ENCODE measurements around the gene FOXL3.

Gene FOXL3

GRCh38 chr7:269721-270120 is 20.2 kb upstream of the FOXL3 start:
- DNase-seq, result no peak

DNA sequence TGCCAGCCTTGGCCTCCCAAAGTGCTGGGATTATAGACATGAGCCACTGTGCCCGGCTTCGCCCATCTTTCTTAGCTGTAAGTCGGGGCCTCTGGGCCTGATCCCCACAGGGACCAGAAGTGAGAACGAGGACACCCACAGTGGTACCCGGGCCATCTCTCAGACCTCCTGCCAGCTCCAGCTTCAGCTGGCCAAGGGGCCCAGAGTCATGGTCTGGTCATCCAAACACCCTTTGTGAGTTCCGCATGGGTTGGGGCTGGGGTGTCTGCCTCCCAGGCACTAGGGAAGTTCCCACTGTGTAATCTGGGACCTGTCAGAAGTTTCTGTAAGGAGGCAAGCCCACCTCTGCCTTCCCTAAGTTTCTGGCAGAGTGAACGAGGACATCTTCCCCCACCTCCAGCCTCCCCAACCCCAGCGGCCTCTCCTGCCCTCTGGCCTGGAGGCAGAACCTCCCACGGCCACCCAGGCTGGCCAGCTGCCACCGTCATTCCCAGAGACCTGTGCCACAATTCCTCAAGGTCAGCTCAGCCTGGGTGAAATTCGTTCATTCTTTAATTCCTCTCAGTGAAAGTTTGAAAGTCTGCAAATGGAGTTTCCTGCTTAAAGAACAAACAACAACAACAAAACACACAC is 19.5 kb upstream of the FOXL3 start:
- no peak for DNase-seq

DNA sequence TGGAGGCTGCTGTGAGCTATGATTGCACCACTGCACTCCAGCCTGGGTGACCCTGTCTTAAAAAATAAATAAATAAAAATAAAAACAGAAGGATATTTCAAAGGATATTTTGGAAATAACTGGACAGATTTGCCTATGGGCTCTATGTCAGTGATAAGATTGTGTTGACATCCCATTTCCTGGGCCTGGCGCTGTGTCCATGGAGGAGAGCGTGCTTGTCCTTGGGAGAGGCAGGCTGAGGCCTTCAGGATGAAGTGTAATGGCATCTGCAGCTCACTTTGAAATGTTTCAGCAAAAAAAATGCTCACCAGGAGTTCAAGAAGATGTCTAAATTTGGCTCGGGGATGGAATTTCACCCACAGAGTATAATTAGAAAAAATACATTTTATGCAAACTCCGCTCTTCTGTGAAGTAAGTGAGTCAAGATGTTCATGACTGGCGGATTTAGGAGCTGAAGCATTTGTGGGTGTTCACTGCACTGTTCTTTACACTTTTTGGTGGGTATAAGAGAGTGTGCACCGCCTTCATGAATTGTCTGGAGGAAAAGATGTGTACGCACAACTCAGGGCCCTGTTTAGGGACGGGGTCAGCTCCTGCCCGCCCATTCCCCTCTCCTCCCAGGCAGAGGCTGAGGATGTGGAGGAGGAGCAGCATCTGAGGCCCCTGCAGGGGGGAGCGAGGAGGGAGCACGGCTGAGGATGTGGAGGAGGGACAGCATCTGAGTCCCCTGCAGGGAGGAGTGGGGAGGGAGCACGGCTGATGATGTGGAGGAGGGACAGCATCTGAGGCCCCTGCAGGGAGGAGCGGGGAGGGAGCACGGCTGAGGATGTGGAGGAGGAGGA is 18.5 kb upstream of the FOXL3 start:
- DNase-seq, result no peak

- DNase-seq, result no peak
Measured at GRCh38 chr7:272108-272615, 17.8 kb upstream of the FOXL3 start.

DNA sequence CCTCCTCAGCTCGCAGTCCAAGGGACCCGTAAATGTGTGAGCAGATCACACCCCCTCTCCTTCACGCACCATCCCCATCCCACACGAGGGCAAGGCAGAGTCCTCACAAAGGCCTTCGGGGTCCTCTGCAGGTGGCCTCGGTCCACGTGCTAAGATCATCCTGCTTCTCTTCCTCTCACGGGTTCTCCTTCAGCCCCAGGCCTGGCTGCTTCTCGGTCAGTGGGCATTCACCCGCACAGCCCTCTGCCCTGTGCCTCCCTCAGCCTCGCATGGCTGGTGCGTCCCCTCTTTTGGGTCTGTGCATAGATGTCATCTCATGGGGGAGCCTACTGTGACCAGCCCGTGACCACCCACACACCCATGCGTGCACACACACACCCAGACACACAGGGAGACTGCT is 17.3 kb upstream of the FOXL3 start:
- DNase-seq, result no peak

GRCh38 chr7:273327-273726 is 16.6 kb upstream of the FOXL3 start:
- DNase-seq, result no peak

GRCh38 chr7:274266-274665 is 15.7 kb upstream of the FOXL3 start:
- no peak for DNase-seq

- DNase-seq, result no peak
Measured at GRCh38 chr7:276230-276835, 13.6 kb upstream of the FOXL3 start.

DNA sequence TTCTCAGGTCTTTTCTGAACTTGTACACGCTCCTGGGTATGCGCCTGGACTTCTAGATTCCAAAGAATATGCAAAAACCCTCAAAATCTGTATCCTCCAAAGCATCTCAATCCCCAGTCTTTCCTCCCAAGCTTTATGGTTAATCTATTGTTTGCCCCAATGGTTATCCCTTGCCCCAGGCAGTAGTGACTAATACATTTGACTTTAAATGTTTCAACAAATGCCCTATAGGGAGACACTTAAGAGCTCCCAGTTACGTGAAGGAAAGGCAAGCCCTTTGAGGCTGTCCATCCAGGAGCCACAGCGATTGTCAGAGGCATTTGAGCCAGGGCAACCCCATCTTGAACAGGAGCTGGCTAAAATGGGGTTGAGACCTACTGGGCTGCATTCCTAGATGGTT is 12.7 kb upstream of the FOXL3 start:
- DNase-seq, result no peak

GRCh38 chr7:278081-278480 is 11.9 kb upstream of the FOXL3 start:
- DNase-seq, result no peak

DNA sequence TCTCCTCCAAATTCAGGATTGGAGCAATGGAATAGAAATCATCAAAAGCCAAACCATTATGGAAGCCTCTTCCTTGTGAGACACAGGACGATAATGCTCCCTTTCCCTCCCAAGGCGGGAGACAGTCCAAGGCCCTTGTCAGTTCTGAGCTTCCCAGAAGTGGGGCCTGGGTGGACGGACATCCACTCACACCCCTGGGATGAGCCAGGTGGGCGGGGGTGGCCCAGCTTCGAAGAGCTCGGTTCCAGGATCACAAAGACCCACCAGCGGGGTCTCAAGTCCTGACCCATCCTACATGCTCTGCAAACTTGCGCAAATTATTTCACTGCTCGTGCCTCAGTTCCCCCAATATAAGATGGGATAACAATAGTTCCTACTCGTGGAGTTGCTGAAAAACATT is 10.1 kb upstream of the FOXL3 start:
- DNase-seq, result no peak

- DNase-seq, result no peak
Measured at GRCh38 chr7:280461-280860, 9.5 kb upstream of the FOXL3 start.

DNA sequence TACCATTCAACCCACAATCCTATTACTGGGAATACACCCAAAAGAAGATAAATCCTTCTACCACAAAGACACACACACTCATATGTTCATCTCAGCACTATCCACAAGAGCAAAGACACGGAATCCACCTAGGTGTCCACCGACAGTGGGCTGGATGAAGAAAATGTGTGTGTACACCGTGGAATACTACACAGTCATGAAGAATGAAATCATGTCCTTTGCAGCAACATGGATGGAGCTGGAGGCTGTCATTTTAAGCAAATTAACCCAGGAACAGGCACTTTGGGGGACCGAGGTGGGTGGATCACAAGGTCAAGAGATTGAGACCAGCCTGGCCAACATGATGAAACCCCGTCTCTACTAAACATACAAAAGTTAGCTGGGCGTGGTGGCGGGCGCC is 8.3 kb upstream of the FOXL3 start:
- DNase-seq, result no peak

GRCh38 chr7:282621-283020 is 7.3 kb upstream of the FOXL3 start:
- DNase-seq, result no peak

- DNase-seq, result no peak
Measured at GRCh38 chr7:284762-285722, 4.9 kb upstream of the FOXL3 start.

DNA sequence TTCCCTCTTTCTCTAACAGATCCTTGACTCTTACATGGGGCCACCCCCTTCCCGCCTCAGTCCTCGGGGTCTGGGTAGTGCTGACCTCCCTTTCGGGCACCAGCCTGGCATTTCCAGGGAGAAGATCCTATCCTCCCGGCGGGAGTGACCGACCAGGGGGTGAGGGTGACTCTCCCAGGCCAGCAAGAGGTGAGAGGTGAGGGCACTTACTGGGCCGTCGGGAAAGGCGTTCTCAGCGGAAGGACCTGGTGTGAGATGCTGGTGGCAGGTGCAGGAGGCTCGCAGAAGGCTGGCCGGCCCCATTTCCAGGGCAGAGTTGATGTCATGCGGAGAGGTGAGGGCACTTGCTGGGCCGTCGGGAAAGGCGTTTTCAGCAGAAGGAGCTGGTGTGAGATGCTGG is 4.2 kb upstream of the FOXL3 start:
- DNase-seq, result peak in 1 of 3 experiments; percentile 20

DNA sequence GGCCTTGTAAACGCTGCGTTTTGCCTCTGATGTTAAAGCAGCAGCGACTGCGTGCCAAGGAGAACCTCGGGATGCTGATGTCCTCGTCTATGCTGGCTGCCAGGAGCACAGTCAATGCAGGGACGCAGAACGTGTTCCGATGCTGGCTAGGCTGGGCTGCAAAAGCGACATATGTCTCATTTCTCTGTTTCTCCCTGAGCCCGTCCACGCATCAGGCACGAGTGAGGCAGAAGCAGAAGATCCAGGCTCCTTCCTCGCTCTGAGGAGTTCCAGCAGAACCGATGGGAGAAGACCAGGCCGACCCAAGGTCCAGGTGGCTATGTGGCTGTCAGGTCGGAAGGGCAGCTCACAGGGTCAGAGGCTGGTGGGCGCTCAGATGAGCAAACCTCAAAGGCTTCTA is 3.7 kb upstream of the FOXL3 start:
- DNase-seq, result no peak

DNA sequence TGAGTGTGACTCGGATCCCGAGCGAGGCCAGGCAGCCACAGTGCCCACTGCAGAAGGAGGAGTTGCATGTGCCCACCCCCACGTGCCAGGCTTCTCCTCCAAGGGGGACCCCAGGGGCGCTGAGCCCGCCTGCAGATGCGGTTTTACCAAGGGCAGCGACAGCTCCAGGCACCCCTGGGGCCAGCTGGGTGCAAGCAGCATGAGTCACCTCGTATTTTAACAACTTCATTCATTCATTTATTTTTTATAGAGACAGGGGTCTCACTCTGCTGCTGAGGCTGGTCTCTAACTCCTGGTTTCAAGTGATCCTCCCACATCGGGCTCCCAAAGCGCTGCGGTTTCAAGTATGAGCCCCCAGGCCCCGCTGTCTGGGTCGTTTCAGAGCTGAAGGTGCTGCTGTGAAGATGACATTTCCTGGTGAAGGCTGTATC is 1.3 kb upstream of the FOXL3 start:
- no peak for DNase-seq

DNA sequence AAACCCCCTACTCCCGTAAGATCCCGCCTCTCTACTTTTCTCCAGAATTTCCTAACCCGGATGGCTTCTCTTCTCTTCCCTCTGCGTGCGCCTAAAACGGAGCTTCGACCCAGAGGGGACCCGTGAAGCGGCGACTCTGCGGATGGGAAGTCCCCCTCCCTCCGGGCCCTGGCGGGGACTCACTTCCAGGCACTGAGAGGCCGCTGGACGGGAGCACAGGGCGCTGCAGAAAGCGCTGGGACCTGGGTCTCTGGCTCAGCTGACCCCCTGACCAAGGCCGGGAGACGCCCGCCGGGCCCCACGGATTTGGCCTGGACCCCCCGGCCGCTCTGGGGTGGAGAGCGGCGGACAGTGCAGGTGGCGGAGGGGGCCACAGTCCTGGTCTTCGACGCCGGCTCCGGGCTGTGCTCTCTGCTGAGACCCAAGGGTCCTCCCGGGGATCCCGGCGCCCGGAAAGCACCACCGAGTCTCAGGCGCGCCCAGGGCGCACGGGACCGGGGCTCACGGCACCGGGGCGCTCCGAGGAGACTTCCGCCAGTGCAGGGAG is 688 bp upstream of the FOXL3 start:
- DNase-seq, result no peak

- DNase-seq, result no peak
Measured at GRCh38 chr7:290554-291372, 793 bp downstream of the FOXL3 start.

GRCh38 chr7:291373-292092 is 1.6 kb downstream of the FOXL3 start:
- DNase-seq, result no peak

Data from NCI-H1417 (cell line).